ENCODE data around the gene INPP5K.

DNA sequence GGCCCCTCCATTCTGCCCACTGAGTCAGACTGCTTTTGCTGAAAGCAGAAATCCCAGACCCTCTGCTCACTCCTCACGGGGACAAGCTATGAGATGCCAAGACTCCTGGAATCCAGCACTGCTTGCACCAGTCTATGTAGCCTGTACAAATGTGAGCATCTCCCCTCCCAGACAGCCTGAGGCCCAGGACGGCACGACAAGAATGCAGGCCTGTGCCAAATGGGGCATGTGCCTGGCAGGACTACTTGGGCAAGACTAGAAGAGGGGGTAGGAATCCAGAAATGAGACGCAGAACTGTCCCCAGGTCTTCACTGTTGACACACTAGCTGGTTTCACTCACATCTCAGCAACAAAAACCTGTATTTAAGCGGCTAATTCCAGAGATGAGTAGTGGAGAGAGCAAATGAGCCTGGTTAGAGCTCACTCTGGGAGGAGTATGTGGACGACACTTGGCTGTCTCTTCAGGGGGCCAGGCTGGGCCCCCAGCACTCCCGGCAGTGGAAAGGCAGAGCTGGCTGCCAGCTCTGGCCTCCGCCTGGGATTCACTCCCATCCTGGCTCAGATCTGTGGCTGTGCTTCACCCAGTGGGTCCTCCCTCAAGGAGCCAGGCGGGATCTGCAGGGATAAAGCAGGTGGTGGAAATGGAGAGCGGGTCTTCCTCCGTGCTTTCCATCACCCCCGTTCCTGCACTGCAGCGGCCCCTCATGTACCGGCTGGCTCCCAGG, 21.0 kb downstream of the INPP5K start:
- TF ChIP-seq, protein P1, sequence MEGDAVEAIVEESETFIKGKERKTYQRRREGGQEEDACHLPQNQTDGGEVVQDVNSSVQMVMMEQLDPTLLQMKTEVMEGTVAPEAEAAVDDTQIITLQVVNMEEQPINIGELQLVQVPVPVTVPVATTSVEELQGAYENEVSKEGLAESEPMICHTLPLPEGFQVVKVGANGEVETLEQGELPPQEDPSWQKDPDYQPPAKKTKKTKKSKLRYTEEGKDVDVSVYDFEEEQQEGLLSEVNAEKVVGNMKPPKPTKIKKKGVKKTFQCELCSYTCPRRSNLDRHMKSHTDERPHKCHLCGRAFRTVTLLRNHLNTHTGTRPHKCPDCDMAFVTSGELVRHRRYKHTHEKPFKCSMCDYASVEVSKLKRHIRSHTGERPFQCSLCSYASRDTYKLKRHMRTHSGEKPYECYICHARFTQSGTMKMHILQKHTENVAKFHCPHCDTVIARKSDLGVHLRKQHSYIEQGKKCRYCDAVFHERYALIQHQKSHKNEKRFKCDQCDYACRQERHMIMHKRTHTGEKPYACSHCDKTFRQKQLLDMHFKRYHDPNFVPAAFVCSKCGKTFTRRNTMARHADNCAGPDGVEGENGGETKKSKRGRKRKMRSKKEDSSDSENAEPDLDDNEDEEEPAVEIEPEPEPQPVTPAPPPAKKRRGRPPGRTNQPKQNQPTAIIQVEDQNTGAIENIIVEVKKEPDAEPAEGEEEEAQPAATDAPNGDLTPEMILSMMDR (IDR thresholded peaks at IDR 0.05): no peak
- TF ChIP-seq EP300 (IDR thresholded peaks at IDR 0.05): no peak
- TF ChIP-seq POLR2A (IDR thresholded peaks at IDR 0.05): no peak
